GM19238 (cell line): ENCODE results near the gene LRP1B.

Source experiments
- DNase-seq: peaks from one replicate; pipeline ENCODE4 v3.0.0; 2011; ENCODE audit warnings: low spot score; ENCODE audit not compliant: insufficient read length

The LRP1B gene

DNA sequence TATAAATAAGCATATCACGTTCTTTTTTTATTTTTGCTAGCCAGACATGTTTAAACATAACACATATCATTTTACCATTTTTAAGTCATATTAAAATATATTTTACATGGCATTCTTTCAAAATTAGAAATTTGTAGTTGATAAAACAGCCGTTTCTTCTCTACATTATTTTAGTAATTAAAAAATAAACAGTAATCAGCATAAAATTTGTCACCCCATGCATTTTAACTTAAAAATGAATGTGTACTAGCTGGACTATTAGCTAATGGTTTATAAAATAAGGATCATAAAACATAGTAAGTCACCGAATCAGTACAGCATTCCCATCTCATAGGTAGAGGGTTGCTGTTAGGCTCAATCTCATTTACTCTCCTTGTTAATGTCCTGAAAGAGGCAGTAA, 433.8 kb downstream of the LRP1B start:
- no peak for DNase-seq

GRCh38 chr2:141694180-141694579, 436.6 kb downstream of the LRP1B start:
- DNase-seq: no peak

DNA sequence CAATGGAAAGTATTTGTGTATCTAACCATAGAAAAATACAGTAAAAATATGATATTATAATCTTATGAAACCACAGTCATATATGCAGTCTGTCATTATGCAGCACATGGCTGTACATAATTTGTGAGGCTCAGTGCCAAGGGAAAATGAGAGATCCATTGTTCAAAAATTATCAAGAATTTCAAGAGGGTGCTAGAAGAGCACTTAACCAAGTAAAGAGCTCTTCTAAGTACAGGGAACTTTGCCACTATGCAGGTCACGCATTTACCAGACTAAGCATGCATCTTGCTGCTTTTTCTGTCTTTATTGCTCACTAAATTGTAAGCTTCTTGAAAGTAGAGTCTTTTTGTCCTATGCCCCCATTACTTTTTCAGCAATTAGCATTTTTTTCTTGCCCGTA, 438.0 kb downstream of the LRP1B start:
- DNase-seq: no peak

GRCh38 chr2:141676139-141676538, 454.7 kb downstream of the LRP1B start:
- DNase-seq: no peak

DNA sequence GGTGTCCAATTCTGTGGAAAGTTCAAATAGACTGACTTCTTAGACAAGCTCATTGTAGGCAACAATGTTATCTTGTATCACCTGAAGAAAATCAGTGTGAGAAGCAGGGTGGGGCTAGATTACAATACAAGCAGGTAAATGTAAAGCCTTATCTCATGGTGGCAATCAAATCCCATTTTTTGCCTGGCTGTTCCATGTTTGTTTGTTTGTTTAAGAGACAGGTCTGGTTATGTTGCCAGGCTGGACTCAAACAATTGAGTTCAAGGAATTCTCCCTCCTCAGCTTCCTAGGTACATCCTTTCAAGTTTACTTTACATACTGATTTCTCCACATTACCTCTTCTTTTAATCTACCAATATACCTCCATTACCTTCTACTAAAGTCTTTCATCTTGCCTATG, 464.6 kb downstream of the LRP1B start:
- DNase-seq: no peak

DNA sequence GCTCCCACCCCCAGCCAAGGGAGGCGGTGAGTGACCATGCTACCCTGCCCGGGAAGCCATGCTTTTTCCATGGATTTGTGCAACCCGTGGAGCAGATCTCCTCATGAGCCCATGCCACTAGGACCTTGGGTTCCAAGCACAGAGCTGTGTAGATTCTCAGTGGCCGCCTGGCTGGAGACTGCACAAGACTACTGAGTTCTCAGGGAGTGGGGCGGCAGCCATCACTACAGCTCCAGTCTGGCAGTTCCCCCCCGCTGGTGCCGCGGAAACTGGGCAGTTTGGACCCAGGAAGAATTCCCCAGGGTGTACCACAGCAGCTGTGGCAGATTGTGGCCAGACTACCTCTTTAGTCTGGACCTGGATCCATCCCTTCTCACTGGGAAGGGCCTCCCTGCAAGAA, 470.6 kb downstream of the LRP1B start:
- no peak for DNase-seq

- DNase-seq: no peak
Measured at GRCh38 chr2:141654311-141654710, 476.5 kb downstream of the LRP1B start.

- DNase-seq: no peak
Measured at GRCh38 chr2:141653184-141653583, 477.6 kb downstream of the LRP1B start.

DNA sequence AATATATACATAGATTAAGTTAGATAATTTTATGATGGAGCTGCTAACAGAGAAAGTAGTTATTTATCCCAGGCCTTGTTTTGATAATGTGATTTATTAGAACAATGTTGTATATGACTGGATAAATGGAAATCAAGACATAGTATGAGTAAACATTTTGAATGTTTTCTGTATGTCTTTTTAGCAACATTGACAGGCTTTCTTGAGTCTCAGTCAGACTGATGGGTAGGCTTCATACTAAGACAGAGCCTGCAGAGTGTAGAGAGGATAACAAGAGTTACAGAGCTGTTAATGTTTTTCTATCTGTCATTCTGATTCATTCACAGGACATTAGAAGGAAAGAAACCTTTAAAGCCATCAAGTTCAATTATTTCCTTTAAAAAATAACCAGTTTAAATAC, 478.5 kb downstream of the LRP1B start:
- DNase-seq: no peak

DNA sequence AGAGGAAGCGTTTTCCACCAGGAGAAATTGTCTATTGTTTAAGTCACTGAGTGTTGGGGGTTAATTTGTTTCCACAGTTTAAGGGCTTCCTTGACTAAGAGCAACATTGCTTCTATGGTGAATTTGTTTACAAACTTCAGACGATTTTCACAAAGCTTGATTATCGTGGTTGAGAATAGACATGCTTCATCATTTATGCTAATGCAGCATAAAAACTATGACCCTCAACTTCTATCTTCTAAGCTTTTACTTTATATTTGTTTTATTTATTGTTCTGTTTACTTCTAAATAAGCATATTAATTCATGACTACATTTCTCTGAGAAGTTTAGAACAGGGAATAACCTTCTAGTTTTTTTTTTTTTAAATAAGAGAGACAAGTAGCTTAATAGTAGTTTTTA, 483.5 kb downstream of the LRP1B start:
- DNase-seq: no peak

DNA sequence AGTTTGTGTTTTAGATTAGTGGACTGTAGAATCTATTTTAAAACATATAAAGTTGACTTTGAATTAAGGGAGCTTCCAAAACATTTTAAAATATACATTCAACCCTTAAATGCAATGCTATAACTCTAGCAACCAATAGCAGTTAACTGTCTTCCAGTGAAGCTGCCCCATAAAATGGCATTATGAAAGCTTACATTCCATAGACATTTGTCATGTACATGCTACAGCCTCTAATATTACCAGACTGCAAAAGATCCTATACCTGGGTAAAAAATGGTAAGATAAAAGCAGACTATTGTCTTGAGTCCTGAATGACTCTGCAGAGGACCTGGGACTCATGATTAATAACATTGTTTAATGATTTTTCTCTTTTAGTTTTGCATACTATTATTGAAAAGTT, 489.4 kb downstream of the LRP1B start:
- no peak for DNase-seq

DNA sequence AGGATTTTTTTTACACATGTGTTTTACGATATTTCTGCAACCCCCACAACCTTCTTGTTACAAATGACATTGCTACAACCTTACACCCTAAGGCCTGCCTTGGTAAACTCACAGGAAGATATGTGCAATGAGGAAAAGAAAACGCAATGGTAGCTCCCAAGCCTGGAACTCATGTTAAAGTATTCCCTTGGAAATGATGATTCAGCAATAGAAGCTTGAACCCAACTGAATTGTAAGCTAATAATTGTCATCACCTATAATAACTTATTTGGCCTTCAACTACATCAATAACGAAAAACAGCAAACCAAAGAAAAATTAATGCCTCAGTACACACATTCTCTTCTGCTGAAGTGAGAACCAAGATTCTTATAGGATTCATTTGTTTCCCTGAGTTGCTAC, 491.0 kb downstream of the LRP1B start:
- DNase-seq: no peak

DNA sequence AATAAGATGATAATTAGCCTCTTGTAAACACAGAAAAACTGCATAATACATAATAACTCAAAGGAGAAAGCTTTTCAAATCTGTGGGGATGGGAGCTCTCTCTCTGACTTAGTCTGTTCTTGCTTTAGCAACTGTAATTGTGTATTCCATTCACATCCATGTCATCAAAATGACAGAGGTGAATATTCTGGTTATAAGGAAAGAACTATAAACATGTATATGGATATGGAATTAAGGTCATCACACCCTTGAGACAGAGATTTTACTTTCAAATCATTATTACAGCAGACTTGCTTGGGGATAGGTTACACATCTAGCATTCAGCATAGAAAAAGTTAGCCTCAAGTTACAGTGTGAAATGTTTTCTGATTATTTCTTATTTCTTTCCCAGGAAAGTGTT, 497.7 kb downstream of the LRP1B start:
- DNase-seq: no peak

DNA sequence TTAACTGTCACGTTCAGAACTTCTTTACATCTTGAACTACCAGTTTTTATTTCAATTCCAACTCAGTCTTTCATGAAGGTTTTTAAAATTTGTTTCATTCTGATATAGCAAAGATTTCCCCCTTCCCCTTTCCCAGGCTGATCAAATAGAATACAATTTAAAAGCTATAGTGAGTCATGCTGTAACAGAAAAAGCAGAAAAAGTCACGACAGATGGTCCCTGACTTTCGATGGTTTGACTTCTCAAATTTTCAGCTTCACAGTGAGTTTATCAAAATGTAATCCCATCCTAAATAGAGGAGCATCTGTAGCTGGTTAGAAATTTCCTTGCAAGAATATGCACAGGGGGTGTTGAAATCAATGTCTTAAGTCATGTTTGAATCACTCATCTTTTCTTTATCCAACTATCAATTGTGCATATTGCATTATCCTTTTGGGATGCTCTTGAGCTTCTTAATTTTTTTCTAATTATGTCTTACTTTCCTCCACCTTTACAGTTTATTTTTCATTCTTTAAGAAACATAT, 500.3 kb downstream of the LRP1B start:
- DNase-seq: no peak

DNA sequence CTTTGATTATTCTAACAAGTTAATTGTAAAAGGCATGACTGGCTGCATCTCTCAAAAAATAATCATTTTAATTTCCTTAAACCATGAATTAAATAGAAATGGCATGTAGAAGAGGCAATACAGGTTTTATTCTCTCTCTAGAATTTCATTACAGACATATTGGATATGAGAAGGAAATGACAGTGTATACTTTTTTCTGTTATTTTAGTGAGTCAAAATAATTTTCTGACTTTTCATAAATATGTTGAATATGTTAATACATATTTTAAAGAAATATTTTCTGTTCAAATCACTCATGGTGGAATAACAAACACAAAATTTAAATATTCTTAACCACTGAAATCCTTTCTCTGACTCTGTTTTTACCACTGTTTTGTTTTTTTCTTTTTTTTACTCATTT, 510.4 kb downstream of the LRP1B start:
- DNase-seq: no peak

- DNase-seq: no peak
Measured at GRCh38 chr2:141618457-141618856, 512.4 kb downstream of the LRP1B start.

DNA sequence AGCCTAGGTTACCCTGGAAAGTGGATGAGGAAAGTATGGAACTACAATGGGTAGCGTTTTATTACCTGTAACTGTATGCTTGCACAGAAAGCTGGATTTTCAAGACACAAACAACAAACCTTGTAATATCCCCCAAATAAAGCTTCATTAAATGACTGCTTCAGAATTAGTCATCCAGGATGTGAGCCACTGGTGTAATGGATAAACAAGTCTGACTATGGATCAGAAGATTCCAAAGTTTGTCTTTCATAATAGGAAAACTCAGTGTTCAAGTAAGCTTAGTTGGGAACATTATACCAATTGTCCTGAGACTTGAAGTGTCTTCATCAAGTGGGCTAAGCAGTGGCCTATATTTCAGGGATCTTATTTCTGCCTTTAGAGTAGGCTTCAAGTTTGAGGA, 518.8 kb downstream of the LRP1B start:
- no peak for DNase-seq

DNA sequence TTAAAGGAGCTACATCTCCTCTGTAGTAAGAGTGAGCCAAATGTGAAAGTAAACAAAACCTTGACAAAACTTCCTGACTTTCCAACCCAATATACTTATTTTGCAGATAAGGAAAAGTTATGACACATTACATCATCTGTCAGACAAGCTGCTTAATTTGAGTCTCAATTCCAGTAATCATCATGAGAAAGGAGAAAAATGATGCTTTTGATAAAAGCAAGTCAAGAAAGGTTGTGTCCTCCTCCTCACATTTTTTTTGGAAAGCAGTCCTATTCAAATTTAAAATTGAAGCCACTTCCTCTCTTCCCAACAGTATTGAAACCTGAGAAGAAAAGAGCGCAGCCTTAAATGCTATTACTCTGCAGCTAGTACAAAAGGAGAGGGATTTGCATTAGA, 519.6 kb downstream of the LRP1B start:
- no peak for DNase-seq

- no peak for DNase-seq
Measured at GRCh38 chr2:141610564-141611175, 520.1 kb downstream of the LRP1B start.

- DNase-seq: no peak
Measured at GRCh38 chr2:141605163-141605562, 525.7 kb downstream of the LRP1B start.

- no peak for DNase-seq
Measured at GRCh38 chr2:141601511-141602152, 529.2 kb downstream of the LRP1B start.

- DNase-seq: no peak
Measured at GRCh38 chr2:141599721-141600120, 531.1 kb downstream of the LRP1B start.

DNA sequence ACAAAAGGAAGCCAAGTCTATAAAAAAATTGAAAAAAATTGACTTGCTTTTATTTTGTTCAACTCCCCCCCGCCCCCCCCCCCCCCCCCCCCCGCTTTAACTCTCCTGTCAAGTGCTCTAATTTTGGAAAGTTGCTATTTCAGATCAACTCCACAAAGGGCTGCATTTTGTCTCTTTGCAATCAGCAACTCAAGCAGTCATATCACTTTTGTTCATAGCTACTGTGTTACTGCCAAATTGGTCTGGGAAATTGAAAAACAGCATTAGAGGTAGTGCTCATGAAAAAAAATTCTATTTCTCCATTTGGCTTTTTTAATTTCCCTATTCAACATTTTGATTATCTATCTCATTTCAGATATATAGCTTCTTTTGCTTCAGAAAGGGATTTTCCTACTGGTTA, 531.8 kb downstream of the LRP1B start:
- DNase-seq: no peak
